ENCODE measurements around the gene SLCO1A2.

SLCO1A2 gene

GRCh38 chr12:21337453-21337852 lies 2.7 kb upstream of the SLCO1A2 start:
- TF ChIP-seq EZH2phosphoT487 (IDR thresholded peaks at IDR 0.05; ENCODE audit: borderline replicate concordance, low read length): no peak
- TF ChIP-seq, protein P1, sequence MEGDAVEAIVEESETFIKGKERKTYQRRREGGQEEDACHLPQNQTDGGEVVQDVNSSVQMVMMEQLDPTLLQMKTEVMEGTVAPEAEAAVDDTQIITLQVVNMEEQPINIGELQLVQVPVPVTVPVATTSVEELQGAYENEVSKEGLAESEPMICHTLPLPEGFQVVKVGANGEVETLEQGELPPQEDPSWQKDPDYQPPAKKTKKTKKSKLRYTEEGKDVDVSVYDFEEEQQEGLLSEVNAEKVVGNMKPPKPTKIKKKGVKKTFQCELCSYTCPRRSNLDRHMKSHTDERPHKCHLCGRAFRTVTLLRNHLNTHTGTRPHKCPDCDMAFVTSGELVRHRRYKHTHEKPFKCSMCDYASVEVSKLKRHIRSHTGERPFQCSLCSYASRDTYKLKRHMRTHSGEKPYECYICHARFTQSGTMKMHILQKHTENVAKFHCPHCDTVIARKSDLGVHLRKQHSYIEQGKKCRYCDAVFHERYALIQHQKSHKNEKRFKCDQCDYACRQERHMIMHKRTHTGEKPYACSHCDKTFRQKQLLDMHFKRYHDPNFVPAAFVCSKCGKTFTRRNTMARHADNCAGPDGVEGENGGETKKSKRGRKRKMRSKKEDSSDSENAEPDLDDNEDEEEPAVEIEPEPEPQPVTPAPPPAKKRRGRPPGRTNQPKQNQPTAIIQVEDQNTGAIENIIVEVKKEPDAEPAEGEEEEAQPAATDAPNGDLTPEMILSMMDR (IDR thresholded peaks at IDR 0.05; ENCODE audit: low read depth, low read length, poor library complexity, severe bottlenecking): no peak
- Histone ChIP-seq H3K9me2 (replicated peaks; ENCODE audit: control insufficient read depth, low read length) (no peaks in the 10 kb centered on the region), H4K20me1 (ENCODE audit: control insufficient read depth, insufficient read depth, low read depth, low read length) (no peaks in the 10 kb centered on the region), H3K27ac (ENCODE audit: low read depth, low read length) (no peak overlapping the region), H3K27me3 (ENCODE audit: control insufficient read depth, low read length) (no peaks in the 10 kb centered on the region), H3K4me3 (ENCODE audit: low read length) (no peak overlapping the region), H3K36me3 (ENCODE audit: control insufficient read depth, low read length) (no peaks in the 10 kb centered on the region), H3K9me3 (ENCODE audit: control insufficient read depth, insufficient read depth, low read length) (no peaks in the 10 kb centered on the region), H3K79me2 (ENCODE audit: control insufficient read depth, low read length) (no peaks in the 10 kb centered on the region), H3K4me2 (ENCODE audit: low read length) (no peak overlapping the region), H3F3A (ENCODE audit: control insufficient read depth, insufficient read depth) (no peaks in the 10 kb centered on the region), H3K4me1 (ENCODE audit: control insufficient read depth, low read length) (no peaks in the 10 kb centered on the region)

- Histone ChIP-seq H3K4me1 (ENCODE audit: control insufficient read depth, low read length) (no peaks in the 10 kb centered on the region), H3K27ac (ENCODE audit: low read depth, low read length) (no peak overlapping the region), H3K27me3 (ENCODE audit: control insufficient read depth, low read length) (no peaks in the 10 kb centered on the region), H3F3A (ENCODE audit: control insufficient read depth, insufficient read depth) (no peaks in the 10 kb centered on the region), H3K9me2 (replicated peaks; ENCODE audit: control insufficient read depth, low read length) (no peaks in the 10 kb centered on the region), H3K79me2 (ENCODE audit: control insufficient read depth, low read length) (no peaks in the 10 kb centered on the region), H3K4me3 (ENCODE audit: low read length) (no peak overlapping the region), H4K20me1 (ENCODE audit: control insufficient read depth, insufficient read depth, low read depth, low read length) (no peaks in the 10 kb centered on the region), H3K36me3 (ENCODE audit: control insufficient read depth, low read length) (no peaks in the 10 kb centered on the region), H3K4me2 (ENCODE audit: low read length) (no peak overlapping the region), H3K9me3 (ENCODE audit: control insufficient read depth, insufficient read depth, low read length) (no peaks in the 10 kb centered on the region)
- TF ChIP-seq, protein P1 (IDR thresholded peaks at IDR 0.05; ENCODE audit: low read depth, low read length, poor library complexity, severe bottlenecking): no peak
- no peak for TF ChIP-seq EZH2phosphoT487 (IDR thresholded peaks at IDR 0.05; ENCODE audit: borderline replicate concordance, low read length)
These were observed 1.9 kb upstream of the SLCO1A2 start for GRCh38 chr12:21336656-21337055.

DNA sequence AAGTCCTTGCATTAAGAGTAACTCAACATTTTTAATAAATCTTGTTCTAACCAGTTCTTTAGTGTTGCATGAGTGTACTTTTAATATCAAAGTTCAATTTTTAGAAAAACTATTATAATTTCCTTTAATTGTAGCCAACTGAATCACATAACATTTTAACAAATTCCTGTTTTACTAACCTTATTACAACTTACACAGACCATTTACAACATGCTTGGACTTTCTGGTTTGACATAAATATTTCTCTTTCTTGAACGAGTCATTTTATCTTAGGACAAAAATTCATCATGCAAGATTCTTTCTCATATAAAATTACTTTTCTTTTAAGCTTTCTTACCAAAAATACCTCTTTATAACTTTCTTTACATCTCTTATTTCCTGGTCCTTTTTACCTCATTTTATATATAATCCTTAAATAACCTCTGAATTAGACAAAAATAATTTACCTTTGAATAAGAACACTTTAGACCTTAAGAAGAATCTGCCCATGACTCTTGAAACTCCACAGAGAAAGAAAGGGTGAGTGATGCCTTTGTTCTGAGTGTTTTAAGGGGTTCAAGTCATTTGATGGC lies 3.9 kb downstream of the SLCO1A2 start:
- Histone ChIP-seq H3K4me2 (ENCODE audit: low read length) (no peak overlapping the region), H3K27ac (ENCODE audit: low read depth, low read length) (no peak overlapping the region), H3K79me2 (ENCODE audit: control insufficient read depth, low read length) (no peaks in the 10 kb centered on the region), H3K4me3 (ENCODE audit: low read length) (no peak overlapping the region), H3K9me3 (ENCODE audit: control insufficient read depth, insufficient read depth, low read length) (no peaks in the 10 kb centered on the region), H3K36me3 (ENCODE audit: control insufficient read depth, low read length) (no peaks in the 10 kb centered on the region), H3F3A (ENCODE audit: control insufficient read depth, insufficient read depth) (no peaks in the 10 kb centered on the region), H4K20me1 (ENCODE audit: control insufficient read depth, insufficient read depth, low read depth, low read length) (no peaks in the 10 kb centered on the region), H3K9me2 (replicated peaks; ENCODE audit: control insufficient read depth, low read length) (no peaks in the 10 kb centered on the region), H3K4me1 (ENCODE audit: control insufficient read depth, low read length) (no peaks in the 10 kb centered on the region), H3K27me3 (ENCODE audit: control insufficient read depth, low read length) (no peaks in the 10 kb centered on the region)
- TF ChIP-seq EZH2phosphoT487 (IDR thresholded peaks at IDR 0.05; ENCODE audit: borderline replicate concordance, low read length): no peak
- TF ChIP-seq, protein P1 (IDR thresholded peaks at IDR 0.05; ENCODE audit: low read depth, low read length, poor library complexity, severe bottlenecking): no peak
